Adrenal gland (tissue), 5 donors: Measurements from ENCODE around the gene SDCCAG8.
"Not testable (repeated sequence)": the region's sequence is repeated elsewhere in the genome, so short reads cannot be mapped to it uniquely, and the experiment has no call there.

Experiments used
- CTCF ChIP-seq, 6 experiments: fragments of 450-650 bp in 4 of 6; fragments of 200-600 bp in 2 of 6; sonication (generic) in 1 of 6; IDR thresholded peaks; 1 replicate in 5 of 6; 2 replicates in 1 of 6; pipeline versions ENCODE4 v1.5.1 to v1.8.0; 2016 to 2021; ENCODE audit warnings: antibody characterized with exemption in 6 of 6, mild to moderate bottlenecking in 2 of 6, moderate library complexity in 1 of 6
- POLR2A ChIP-seq, 2 donors: fragments of 450-650 bp; IDR thresholded peaks; one replicate each; pipeline ENCODE4 v1.6.1; 2017; ENCODE audit warnings: antibody characterized with exemption in 2 of 2, mild to moderate bottlenecking in 2 of 2, moderate library complexity in 1 of 2
- donor health status: DM: no; HTN: no; CAD: no.

GRCh38 chr1:243338848-243339247 is 83.0 kb downstream of the SDCCAG8 start:
- not testable (repeated sequence) for TF ChIP-seq CTCF, POLR2A (IDR thresholded peaks at IDR 0.05)
